NCI-H187 (cell line): ENCODE results near the gene C1orf87.

ENCODE experiments used
- DNase-seq, 2 experiments: peaks; one replicate each; lab custom pipeline; 2025; lab: John Stamatoyannopoulos, UW

C1orf87 gene

GRCh38 chr1:60063561-60063960, 10.0 kb downstream of the C1orf87 start:
- no peak for DNase-seq

GRCh38 chr1:60059468-60059867, 14.1 kb downstream of the C1orf87 start:
- no peak for DNase-seq

DNA sequence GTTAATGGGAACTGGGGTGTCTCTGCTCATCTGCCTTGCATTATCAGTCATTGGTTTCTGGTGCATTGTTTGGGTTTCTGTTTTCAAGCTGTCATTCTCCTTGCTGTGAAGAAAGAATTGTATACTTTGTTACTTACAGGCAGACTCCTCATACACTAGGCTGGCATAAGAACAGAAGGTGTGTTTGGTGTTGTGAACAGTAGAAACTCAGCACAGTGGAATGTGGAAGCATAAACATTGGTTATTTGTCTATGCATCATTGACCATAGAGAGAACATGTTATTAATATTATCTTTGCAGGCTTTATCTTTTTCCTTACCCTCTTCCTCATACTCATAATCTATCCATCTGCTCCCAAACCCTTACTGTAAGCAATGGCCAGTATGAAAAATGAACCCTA, 18.2 kb downstream of the C1orf87 start:
- no peak for DNase-seq

- DNase-seq, result no peak
Measured at GRCh38 chr1:60054374-60054773, 19.2 kb downstream of the C1orf87 start.

GRCh38 chr1:60052601-60053000, 21.0 kb downstream of the C1orf87 start:
- no peak for DNase-seq

- no peak for DNase-seq
Measured at GRCh38 chr1:60051191-60051590, 22.4 kb downstream of the C1orf87 start.

DNA sequence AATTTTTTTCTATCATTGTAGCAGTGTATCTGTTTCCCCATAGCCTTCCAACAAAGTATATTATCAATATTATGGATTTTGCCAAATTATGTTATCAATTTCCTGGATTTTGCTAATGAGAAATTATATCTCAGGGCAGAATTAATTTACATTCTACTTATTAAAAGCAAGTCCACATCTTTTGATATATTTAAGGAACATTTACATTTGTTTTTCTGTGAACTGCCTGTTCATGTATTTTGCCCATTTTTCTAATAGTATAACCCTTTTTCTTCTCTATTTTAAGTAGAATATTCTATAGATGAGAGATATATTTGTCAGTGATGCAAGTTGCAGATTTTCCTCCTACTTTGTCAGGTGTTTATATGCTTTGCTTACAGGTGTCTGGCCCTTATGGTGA, 24.4 kb downstream of the C1orf87 start:
- DNase-seq, result no peak

- DNase-seq, result no peak
Measured at GRCh38 chr1:60044881-60045280, 28.7 kb downstream of the C1orf87 start.

DNA sequence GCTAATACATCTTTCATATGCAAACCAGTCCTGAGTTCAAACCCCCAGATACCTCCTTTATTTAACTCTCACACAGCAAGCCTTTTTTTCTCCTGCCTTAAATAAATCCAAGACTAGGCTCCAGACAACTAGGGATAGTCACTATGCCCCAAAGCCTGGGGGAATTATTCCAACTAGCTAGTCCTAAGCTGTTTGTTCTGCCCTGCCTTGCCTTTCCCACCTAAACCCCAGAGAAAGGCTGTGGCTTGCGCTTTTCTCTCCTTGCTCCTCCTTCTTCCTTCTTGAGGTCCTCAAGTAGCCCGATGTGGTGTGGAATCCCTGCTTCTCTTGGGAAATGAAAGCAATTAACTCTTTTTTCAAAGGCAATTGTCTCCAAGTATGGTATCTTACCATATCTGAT, 31.8 kb downstream of the C1orf87 start:
- no peak for DNase-seq

GRCh38 chr1:60037669-60038068, 35.9 kb downstream of the C1orf87 start:
- DNase-seq, result no peak

GRCh38 chr1:60036856-60037460, 36.6 kb downstream of the C1orf87 start:
- DNase-seq, result no peak

- no peak for DNase-seq
Measured at GRCh38 chr1:60035921-60036320, 37.6 kb downstream of the C1orf87 start.

DNA sequence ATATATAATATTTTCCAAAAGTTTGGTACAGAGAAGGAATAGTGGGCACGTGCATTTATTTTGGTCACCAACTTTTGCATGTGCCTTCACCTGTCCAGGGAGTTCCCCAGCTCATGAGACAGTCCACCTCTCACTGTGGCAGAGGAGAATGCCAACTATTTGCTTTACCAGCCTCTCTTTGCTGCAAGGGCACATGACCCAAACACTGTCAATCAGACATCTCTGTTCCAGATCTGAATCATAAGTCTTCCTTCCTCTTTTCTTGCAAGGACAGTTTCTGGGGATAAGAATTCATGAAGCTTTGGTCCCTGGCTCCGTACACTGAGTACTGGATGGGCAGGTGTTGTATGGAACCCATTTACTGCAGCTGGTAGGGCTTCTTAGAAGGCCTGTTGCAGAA, 38.6 kb downstream of the C1orf87 start:
- DNase-seq, result no peak

DNA sequence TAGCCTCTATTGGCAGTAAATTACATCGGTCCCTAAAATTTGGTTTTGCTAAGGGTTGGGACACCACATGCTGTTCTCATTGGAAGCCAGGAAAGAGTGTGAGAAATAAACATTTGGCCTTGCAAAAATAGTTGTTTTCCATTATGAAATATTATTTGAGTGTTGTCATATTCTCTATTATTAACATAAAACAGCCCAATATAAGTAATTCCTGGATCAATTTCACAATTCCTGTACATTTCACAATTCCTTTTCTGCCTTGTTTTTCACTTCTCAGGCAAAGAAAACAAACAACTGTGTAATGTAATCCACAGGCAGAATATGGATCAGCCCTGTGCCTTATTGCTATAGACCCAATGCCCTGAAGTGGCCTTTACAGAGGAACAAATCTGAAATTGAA, 40.5 kb downstream of the C1orf87 start:
- no peak for DNase-seq

DNA sequence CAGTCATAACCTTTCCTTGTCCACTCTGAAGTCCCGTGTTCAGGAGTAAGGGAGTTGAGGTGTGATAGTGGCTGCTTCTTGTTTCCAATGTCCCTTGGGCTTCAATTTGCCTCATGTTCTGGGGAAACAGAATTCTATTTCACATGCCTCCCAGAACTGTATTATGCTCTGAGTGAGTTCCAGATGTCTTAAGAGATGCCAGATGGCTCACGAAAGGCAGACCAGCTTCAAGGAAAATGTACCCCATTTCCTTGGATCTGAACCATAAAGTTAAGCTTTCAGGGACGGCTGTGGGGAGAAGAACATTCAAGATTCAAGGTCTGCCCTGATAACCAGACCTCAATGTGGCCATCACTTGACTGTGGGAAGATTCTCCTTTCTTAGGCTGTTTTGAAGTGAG, 42.4 kb downstream of the C1orf87 start:
- no peak for DNase-seq

- DNase-seq, result no peak
Measured at GRCh38 chr1:60025552-60025951, 48.0 kb downstream of the C1orf87 start.

- no peak for DNase-seq
Measured at GRCh38 chr1:60017508-60018205, 55.9 kb downstream of the C1orf87 start.

DNA sequence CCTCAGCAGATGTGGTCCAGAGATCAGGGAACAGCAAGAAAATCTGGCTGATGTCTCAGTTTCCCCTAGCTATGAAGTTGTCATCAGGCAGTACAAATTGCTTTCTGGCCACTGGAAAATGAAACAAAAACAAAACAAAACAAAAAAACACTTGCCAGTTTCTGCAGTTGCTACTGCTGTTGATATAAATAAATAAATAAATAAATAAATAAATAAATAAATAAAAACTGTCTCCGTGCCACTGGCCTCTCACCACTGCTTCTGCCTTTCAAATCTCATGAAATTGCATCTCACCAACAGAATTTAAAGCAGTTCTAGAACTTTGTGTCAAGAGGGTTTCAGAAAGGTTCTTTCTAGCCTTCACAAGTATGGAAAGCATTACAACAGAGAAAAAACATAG, 62.9 kb downstream of the C1orf87 start:
- DNase-seq, result no peak

GRCh38 chr1:60008500-60008899, 65.1 kb downstream of the C1orf87 start:
- DNase-seq, result no peak

DNA sequence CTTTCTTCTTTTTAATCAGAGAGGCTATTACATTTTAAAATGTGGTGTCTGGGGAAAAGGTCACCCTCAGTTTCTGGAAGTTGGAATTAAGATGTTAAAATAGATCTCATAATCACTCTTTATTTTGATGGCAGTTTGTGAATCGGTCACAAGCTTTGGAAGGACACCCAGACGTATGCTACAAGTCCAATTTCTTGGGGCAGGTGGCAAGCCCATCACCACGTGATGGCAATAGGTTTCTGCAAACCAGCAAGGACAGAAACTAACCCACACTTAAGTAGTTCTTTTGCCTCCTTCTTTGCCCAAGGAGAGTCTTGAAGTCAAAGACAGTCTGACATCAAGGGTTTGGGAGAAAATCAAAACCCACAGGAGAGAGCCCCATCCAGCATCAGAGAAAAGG, 72.9 kb downstream of the C1orf87 start:
- DNase-seq, result no peak

- no peak for DNase-seq
Measured at GRCh38 chr1:59999746-60000145, 73.8 kb downstream of the C1orf87 start.

DNA sequence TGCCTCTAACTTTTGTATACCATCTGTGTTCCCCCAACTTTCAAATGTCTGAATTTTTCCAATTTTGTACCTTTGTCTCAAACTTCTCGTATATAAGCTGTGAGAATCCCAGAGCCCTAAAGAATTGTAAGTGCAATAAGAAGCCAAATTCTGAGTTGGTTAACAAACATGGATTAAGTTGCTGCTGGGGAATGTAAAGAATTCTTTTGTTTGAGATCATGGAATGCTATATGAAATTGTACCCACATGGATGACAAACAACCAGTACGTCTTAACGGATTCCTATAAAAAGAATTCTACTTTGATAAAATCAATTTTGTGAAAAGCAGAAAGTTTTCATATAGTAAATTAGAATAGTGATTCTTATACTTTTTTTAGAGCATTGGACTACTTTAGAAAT, 74.6 kb downstream of the C1orf87 start:
- DNase-seq, result no peak

- no peak for DNase-seq
Measured at GRCh38 chr1:59997479-59998115, 76.0 kb downstream of the C1orf87 start.
